Osteocyte (in vitro differentiated cells): ENCODE measurements around the gene FAM161B. TPM values are rescaled to one million over a fixed set of nuclear protein-coding genes. Genes with fewer than 3 reads are reported as not detected.
A peak's percentile ranks its signal among the peaks of the same experiment; 100 is the strongest.

Experiments used
- DNase-seq: peaks from one replicate; pipeline ENCODE4 v3.0.0; 2021; ENCODE audit warnings: mixed read lengths; ENCODE audit not compliant: unreplicated experiment; ENCODE audit errors: extremely low spot score
- H3K27ac Mint-ChIP-seq: one replicate; pipeline ENCODE4 v1.8.0; 2021; ENCODE audit warnings: mild to moderate bottlenecking, mixed read lengths; ENCODE audit not compliant: unreplicated experiment
- H3K27me3 Mint-ChIP-seq: one replicate; pipeline ENCODE4 v1.8.0; 2021; ENCODE audit warnings: mixed read lengths; ENCODE audit not compliant: unreplicated experiment
- H3K36me3 Mint-ChIP-seq: one replicate; pipeline ENCODE4 v1.8.0; 2021; ENCODE audit warnings: mixed read lengths; ENCODE audit not compliant: unreplicated experiment
- H3K4me1 Mint-ChIP-seq: one replicate; pipeline ENCODE4 v1.8.0; 2021; ENCODE audit warnings: mixed read lengths; ENCODE audit not compliant: unreplicated experiment
- H3K4me3 Mint-ChIP-seq: one replicate; pipeline ENCODE4 v1.8.0; 2021; ENCODE audit warnings: mild to moderate bottlenecking, moderate library complexity, mixed read lengths; ENCODE audit not compliant: unreplicated experiment
- H3K9me3 Mint-ChIP-seq: one replicate; pipeline ENCODE4 v1.8.0; 2021; ENCODE audit warnings: mixed read lengths; ENCODE audit not compliant: unreplicated experiment
- CTCF ChIP-seq: fragments of 200-600 bp; sonication (generic); IDR thresholded peaks from 2 replicates; pipeline ENCODE4 v1.5.0; 2021; ENCODE audit warnings: antibody characterized with exemption, mild to moderate bottlenecking, moderate library complexity
- total RNA-seq: library from RNA; stranded (reverse); gene quantifications from 2 replicates; pipeline ENCODE4 v1.2.1, GENCODE V29; 2021

FAM161B gene
- total RNA-seq, 1 donor from 2014 or later, result 5.8 TPM

DNA sequence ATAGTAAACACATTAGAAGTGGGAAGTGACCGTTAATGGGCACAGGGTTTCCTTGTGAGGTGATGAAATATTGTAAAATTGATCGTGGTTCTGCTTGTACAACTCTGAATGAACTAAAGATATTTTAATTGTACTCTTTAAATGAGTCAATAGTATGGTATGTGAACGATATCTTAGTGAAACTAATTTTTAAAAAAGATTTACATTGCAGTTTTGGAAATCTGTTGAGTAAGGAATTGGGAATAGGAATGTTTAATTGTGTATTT lies 61.5 kb downstream of the FAM161B start:
- no peak for DNase-seq
- H3K4me1 Mint-ChIP-seq, result peaks cover 45% of the 10 kb centered on the region
- peaks cover 3% of the 10 kb centered on the region for H3K36me3 Mint-ChIP-seq
- peak overlapping the region; percentile 92 for H3K4me3 Mint-ChIP-seq
- no peaks in the 10 kb centered on the region for H3K27me3 Mint-ChIP-seq
- TF ChIP-seq CTCF, result no peak
- peak overlapping the region; percentile 98 for H3K27ac Mint-ChIP-seq
- H3K9me3 Mint-ChIP-seq, result no peaks in the 10 kb centered on the region

DNA sequence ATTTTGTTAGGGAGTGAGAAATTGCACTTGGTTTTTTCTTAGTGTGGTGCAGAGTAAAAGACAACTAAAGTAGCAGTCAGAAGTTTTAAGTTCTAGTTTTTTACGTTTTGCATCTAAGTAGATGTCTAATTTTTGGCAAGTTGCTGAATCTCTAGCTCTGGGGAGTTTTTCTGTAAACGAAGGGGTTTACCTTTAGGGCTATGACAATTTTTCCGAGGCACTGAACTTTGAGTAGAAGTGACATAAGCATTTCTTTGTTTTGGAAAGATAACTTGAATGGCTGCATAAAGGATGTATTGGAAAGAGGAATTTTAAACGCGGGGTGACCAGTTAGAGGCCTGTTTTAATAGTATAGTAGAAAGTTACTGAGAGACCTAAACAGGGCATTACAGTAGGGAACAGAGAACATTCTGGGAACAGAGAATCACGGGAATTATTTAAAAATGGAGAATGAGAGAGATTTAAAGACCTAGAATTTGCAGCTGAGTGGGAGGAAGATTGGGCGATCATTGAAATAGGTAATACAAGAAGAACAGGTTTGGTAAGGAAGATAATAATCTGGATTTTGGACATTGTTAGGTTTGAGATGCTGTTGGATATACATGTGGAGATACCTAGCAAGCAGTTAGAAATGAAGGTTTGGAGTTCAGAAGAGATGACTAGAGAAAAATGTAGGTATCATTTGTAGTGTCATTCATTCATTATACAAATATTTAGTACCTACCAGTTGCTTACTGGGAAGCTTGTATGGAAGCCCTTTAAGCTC lies 62.0 kb downstream of the FAM161B start:
- Mint-ChIP-seq H3K4me1 (peaks cover 45% of the 10 kb centered on the region), H3K9me3 (no peaks in the 10 kb centered on the region), H3K36me3 (peaks cover 3% of the 10 kb centered on the region), H3K27me3 (no peaks in the 10 kb centered on the region), H3K27ac (peak overlapping the region; percentile 98), H3K4me3 (peak overlapping the region; percentile 92)
- DNase-seq, result no peak
- TF ChIP-seq CTCF, result no peak

GRCh38 chr14:73887318-73887616 lies 62.6 kb downstream of the FAM161B start:
- no peak for TF ChIP-seq CTCF
- Mint-ChIP-seq H3K27me3 (no peaks in the 10 kb centered on the region), H3K4me1 (peaks cover 45% of the 10 kb centered on the region), H3K4me3 (peak overlapping the region; percentile 92), H3K27ac (peak overlapping the region; percentile 98), H3K9me3 (no peaks in the 10 kb centered on the region), H3K36me3 (peaks cover 3% of the 10 kb centered on the region)
- no peak for DNase-seq

GRCh38 chr14:73886449-73887317 lies 63.2 kb downstream of the FAM161B start, which contains the start of gene ZNF410:
ZNF410 (plus strand) TSS chr14:73886859; CDS start chr14:73892176, 5,317 bp downstream.
- H3K4me1 Mint-ChIP-seq, result peaks cover 43% of the 10 kb centered on the region
- H3K27ac Mint-ChIP-seq, result peak within 1 kb of the TSS; percentile 98
- peak; percentile 96 for DNase-seq
- TF ChIP-seq CTCF, result no peak
- H3K4me3 Mint-ChIP-seq, result peak within 1 kb of the TSS; percentile 92
- H3K27me3 Mint-ChIP-seq, result no peaks in the 10 kb centered on the region
- no peaks in the 10 kb centered on the region for H3K36me3 Mint-ChIP-seq
- H3K9me3 Mint-ChIP-seq, result no peaks in the 10 kb centered on the region
